Measurements from ENCODE around the gene FBXO2. TPM values are rescaled to one million over a fixed set of nuclear protein-coding genes. Genes with fewer than 3 reads are reported as not detected.

FBXO2 gene
- polyA plus RNA-seq, 1 donor (not counting 4 experiments of a cell fraction or from before 2014, with no cell fraction given): 42.2 TPM

GRCh38 chr1:11671205-11671543, 16.9 kb upstream of the FBXO2 start:
- dilution Hi-C loops (cut with MboI; ENCODE audit: extremely low pct_ligation_motif_present, low sequenced_read_pairs): no loop called here
- Histone ChIP-seq H3K4me2 (ENCODE audit: control insufficient read depth, extremely low read depth, insufficient read depth, low read depth, low read length) (no peak overlapping the region), H3K9me1 (ENCODE audit: control insufficient read depth, extremely low read depth, insufficient read depth, low read length) (no peaks in the 10 kb centered on the region), H3K9ac (ENCODE audit: control insufficient read depth, extremely low read depth, insufficient read depth, low read length) (no peak overlapping the region), H3K4me1 (ENCODE audit: control insufficient read depth, extremely low read depth, insufficient read depth, low read length) (no peaks in the 10 kb centered on the region), H3K4me3 (ENCODE audit: control insufficient read depth in 2 of 3, extremely low read depth in 1 of 3, insufficient read depth in 2 of 3, low read depth in 1 of 3, low read length in 3 of 3) (no peak overlapping the region), H3K27me3 (ENCODE audit: control insufficient read depth, extremely low read depth, insufficient read depth, low read length) (no peaks in the 10 kb centered on the region), H3K9me3 (ENCODE audit: control insufficient read depth, low read depth, low read length) (no peaks in the 10 kb centered on the region), H3K79me2 (ENCODE audit: control insufficient read depth, insufficient read depth, low read length) (no peaks in the 10 kb centered on the region), H3K27ac (ENCODE audit: control insufficient read depth, insufficient read depth, low read length) (no peak overlapping the region), H2AFZ (ENCODE audit: control insufficient read depth, low read length) (no peak overlapping the region), H3K36me3 (ENCODE audit: control insufficient read depth in 2 of 2, extremely low read depth in 1 of 2, insufficient read depth in 2 of 2, low read length in 2 of 2) (peaks cover 13 to 16% of the 10 kb centered on the region in 2 experiments), H4K20me1 (ENCODE audit: control insufficient read depth, extremely low read depth, insufficient read depth, low read length) (no peaks in the 10 kb centered on the region)
- no peak for FAIRE-seq
- DNase-seq (ENCODE audit: low read depth, low spot score): no peak
- no peak for TF ChIP-seq EZH2 (IDR thresholded peaks at IDR 0.05; ENCODE audit: low read length)
- TF ChIP-seq CTCF (optimal IDR thresholded peaks at IDR 0.05 in 1 of 3, IDR thresholded peaks at IDR 0.05 in 1 of 3, conservative IDR thresholded peaks at IDR 0.05 in 1 of 3; ENCODE audit: extremely low read depth in 1 of 3, insufficient read depth in 2 of 3, low read length in 3 of 3): no peak

- Histone ChIP-seq H3K27ac (ENCODE audit: control insufficient read depth, insufficient read depth, low read length) (no peak overlapping the region), H4K20me1 (ENCODE audit: control insufficient read depth, extremely low read depth, insufficient read depth, low read length) (no peaks in the 10 kb centered on the region), H3K4me1 (ENCODE audit: control insufficient read depth, extremely low read depth, insufficient read depth, low read length) (no peaks in the 10 kb centered on the region), H3K9ac (ENCODE audit: control insufficient read depth, extremely low read depth, insufficient read depth, low read length) (no peak overlapping the region), H3K79me2 (ENCODE audit: control insufficient read depth, insufficient read depth, low read length) (no peaks in the 10 kb centered on the region), H3K9me3 (ENCODE audit: control insufficient read depth, low read depth, low read length) (no peaks in the 10 kb centered on the region), H3K9me1 (ENCODE audit: control insufficient read depth, extremely low read depth, insufficient read depth, low read length) (no peaks in the 10 kb centered on the region), H3K27me3 (ENCODE audit: control insufficient read depth, extremely low read depth, insufficient read depth, low read length) (no peaks in the 10 kb centered on the region), H3K4me2 (ENCODE audit: control insufficient read depth, extremely low read depth, insufficient read depth, low read depth, low read length) (no peak overlapping the region), H3K36me3 (ENCODE audit: control insufficient read depth in 2 of 2, extremely low read depth in 1 of 2, insufficient read depth in 2 of 2, low read length in 2 of 2) (peaks cover 13 to 16% of the 10 kb centered on the region in 2 experiments), H2AFZ (ENCODE audit: control insufficient read depth, low read length) (no peak overlapping the region), H3K4me3 (ENCODE audit: control insufficient read depth in 2 of 3, extremely low read depth in 1 of 3, insufficient read depth in 2 of 3, low read depth in 1 of 3, low read length in 3 of 3) (no peak overlapping the region)
- dilution Hi-C loops (cut with MboI; ENCODE audit: extremely low pct_ligation_motif_present, low sequenced_read_pairs): no loop called here
- FAIRE-seq (no peak), DNase-seq (ENCODE audit: low read depth, low spot score) (no peak)
- TF ChIP-seq CTCF (optimal IDR thresholded peaks at IDR 0.05 in 1 of 3, IDR thresholded peaks at IDR 0.05 in 1 of 3, conservative IDR thresholded peaks at IDR 0.05 in 1 of 3; ENCODE audit: extremely low read depth in 1 of 3, insufficient read depth in 2 of 3, low read length in 3 of 3) (no peak), EZH2 (IDR thresholded peaks at IDR 0.05; ENCODE audit: low read length) (no peak)
These were observed 16.5 kb upstream of the FBXO2 start for GRCh38 chr1:11670747-11671146.

Data from keratinocyte (primary cell).